ENCODE results near the gene ZNF554.
"Not testable (repeated sequence)": the region's sequence is repeated elsewhere in the genome, so short reads cannot be mapped to it uniquely, and the experiment has no call there.

Gene ZNF554

DNA sequence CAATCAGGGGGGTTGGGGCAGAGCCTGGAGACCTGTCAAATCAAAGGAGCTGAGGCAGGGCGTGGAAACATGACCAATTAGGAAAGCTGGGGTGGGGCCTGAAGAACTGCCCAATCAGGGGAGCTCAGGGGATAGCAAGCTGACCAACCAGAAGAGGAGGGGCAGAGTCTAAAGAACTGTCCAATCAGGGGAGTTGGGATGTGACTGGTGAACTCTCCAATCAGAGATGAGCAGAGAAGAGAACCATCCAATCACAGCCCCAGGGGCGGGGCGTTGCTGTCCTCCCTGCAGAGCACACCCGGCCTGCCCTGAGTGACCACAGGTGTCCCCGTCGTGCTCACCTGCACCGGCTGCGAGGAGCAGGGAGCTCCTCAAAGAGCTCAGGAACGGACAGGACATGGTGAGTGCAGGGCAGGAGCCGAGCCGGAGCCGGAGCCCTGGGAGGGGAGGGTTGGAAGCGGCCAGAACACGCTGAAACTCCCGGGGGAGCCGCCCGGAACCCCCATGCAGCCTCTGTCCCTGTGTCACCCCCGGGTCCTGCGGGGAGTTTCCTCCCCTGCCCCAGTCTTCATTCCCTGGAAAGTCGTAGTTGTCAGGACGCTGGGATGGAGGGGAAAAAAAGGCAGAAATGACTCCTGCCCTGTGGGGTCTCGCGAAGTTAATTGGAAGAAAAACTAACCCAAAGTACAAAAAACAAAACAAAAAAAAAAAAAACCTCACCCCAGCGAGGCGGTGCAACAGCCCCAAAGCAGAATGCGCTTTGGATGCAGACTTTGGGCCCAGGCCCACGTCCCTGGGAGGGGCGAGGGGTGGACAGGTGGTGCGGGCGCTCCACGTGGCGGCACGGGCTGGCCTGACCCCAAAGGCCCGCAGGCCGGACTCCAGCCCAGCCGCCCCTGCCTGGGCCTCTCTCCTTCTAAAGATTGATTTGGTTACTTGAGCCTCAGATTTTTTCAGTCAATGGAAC, 47.6 kb downstream of the ZNF554 start, which contains the start of gene ZNF556:
TSS of gene ZNF556 (plus strand) at position 311 of the 967 bp plus-strand sequence. CDS start at position 398, 87 bp downstream.
- DNase-seq (ENCODE audit: low spot score), result no peak

DNA sequence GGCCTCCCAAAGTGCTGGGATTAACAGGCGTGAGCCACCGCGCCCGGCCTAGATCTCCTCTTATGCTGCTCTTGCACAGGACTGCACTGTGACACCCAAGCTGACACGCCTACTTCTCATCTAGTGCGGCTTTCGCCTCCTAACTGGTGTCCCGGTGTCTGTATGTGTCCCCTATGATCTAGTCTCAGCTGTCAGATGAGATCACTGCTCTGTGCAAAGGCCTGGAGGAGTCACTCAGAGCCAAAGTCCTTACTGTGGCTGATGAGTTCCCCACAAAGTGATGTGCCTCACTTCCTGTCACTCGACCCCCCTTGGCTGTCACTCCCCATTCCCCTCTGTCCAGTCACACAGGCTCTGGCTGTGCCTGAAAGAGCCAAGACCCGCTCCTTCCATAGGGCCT, 50.0 kb downstream of the ZNF554 start:
- no peak for DNase-seq (ENCODE audit: low spot score)

DNA sequence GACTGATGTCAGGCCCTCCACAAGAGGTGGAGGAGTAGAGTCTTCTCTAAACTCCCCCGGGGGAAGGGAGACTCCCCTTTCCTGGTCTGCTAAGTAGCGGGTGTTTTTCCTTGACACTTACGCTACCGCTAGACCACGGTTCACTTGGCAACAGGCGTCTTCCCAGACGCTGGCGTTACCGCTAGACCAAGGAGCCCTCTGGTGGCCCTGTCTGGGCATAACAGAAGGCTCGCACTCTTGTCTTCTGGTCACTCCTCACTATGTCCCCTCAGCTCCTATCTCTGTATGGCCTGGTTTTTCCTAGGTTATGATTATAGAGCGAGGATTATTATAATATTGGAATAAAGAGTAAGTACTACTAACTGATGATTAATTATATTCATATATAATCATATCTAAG, 52.5 kb downstream of the ZNF554 start:
- DNase-seq (ENCODE audit: low spot score), result not testable (repeated sequence)

DNA sequence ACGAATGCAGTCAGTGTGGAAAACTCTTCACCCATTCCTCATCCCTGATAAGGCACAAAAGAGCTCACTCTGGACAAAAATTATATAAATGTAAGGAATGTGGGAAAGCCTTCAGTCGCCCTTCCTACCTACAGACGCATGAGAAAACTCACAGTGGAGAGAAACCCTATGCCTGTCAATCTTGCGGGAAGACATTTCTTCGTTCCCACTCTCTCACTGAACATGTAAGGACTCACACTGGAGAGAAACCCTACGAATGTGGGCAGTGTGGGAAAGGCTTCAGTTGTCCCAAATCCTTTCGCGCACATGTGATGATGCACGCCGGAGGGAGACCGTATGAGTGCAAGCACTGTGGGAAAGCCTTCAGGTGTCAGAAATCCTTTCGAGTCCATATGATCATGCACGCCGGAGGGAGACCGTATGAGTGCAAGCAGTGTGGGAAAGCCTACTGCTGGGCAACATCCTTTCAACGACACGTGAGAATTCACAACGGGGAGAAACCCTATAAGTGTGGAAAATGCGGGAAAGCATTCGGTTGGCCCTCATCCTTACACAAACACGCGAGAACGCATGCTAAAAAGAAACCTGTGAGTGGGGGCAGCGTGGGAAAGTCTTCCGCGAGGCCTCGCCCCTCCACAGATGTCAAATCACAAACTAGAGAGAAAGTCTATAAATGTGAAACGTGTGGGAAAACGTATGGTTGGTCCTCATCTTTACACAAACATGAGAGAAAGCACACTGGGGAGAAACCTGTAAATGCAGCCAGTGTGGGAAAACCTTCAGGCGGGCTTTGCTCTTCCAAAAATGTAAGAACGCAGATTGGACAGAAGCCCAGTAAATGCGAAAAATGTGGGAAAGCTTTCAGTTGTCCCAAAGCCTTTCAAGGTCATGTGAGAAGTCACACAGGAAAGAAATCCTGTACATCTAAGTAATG, 58.0 kb downstream of the ZNF554 start:
- DNase-seq (ENCODE audit: low spot score), result no peak

DNA sequence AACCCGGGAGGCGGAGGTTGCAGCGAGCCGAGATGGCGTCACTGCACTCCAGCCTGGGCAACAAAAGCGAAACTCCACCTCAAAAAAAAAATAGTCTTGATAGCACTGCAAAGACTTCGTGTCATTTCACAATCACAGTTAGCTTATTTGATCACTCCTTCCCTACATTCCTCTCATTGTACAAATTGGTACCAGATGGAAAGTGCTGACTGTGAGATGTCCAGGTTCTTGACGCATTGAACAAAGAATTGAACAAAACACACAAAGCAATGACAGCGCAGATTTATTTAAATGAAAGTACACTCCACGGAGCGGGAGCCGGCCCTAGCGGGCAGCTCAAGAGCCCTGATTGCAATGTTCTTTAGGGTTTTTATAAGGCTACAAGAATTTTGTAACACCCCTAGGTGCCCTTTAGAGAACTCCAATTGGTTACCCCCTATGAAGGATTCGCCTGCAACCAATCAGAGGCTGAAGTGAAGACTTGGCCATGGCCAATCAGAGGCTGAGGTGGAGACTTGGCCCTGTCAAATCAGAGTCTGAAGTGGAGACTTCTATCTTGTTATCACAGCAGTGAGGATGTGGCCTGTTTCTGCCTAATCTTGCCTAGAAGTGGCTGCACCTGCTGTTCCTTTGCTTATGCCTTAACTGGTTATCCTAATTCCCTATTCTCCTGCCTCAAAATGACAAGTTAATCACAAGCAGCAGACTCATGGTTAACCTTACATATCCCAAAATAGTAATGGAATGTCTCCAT, 64.2 kb downstream of the ZNF554 start:
- DNase-seq (ENCODE audit: low spot score), result no peak

DNA sequence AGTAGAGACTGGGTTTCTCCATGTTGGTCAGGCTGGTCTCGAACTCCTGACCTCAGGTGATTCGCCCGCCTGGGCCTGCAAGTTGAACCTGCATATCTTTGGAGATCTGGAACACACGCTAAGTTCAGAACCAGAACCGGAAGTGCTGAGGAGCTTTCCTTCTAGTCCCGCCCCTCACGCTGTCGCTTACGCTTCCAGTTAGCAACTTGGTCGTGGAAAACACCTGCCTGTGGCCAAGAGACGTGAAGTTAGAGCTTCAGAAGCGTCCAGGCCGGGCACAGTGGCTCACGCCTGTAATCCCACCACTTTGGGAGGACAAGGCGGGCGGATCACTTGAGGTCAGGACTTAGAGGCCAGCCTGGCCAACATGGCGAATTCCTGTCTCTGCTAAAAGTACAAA, 66.1 kb downstream of the ZNF554 start:
- DNase-seq (ENCODE audit: low spot score), result no peak
